K562 treated with DMSO at 1 percent for 24 hours (cell line): ENCODE results near the gene PCDHGA1. TPM values are rescaled to one million over a fixed set of nuclear protein-coding genes. Genes with fewer than 3 reads are reported as not detected.

ENCODE experiments used
- total RNA-seq: library from RNA; unstranded; fragments of 300-600 nt; gene quantifications from 2 replicates; pipeline ENCODE4 v1.2.3, GENCODE V29; 2022; ENCODE audit warnings: low read depth; ENCODE audit not compliant: insufficient read depth

The PCDHGA1 gene
- total RNA-seq, 1 experiment from 2014 or later, result 0.29 TPM

GRCh38 chr5:141397756-141398551 lies 67.6 kb downstream of the PCDHGA1 start, which contains the start of gene PCDHGB5:
Gene PCDHGB5, plus strand, starts transcription at chr5:141397947. Its CDS starts 181 bp downstream, at chr5:141398128.

GRCh38 chr5:141402553-141403243 lies 72.4 kb downstream of the PCDHGA1 start, which contains the start of gene PCDHGA9:
Gene PCDHGA9, plus strand, starts transcription at chr5:141402778. Its CDS starts 175 bp downstream, at chr5:141402953.

GRCh38 chr5:141407790-141408505 lies 77.6 kb downstream of the PCDHGA1 start, which contains the start of gene PCDHGB6:
Gene PCDHGB6, plus strand, starts transcription at chr5:141408021. Its CDS starts 182 bp downstream, at chr5:141408203.

GRCh38 chr5:141412854-141413539 lies 82.7 kb downstream of the PCDHGA1 start, which contains the start of gene PCDHGA10:
Gene PCDHGA10, plus strand, starts transcription at chr5:141412987. Its CDS starts 189 bp downstream, at chr5:141413176.

GRCh38 chr5:141417494-141418172 lies 87.3 kb downstream of the PCDHGA1 start, which contains the start of gene PCDHGB7:
Gene PCDHGB7, plus strand, starts transcription at chr5:141417677. Its CDS starts 183 bp downstream, at chr5:141417860.

GRCh38 chr5:141420855-141421488 lies 90.7 kb downstream of the PCDHGA1 start, which contains the start of gene PCDHGA11:
Gene PCDHGA11, plus strand, starts transcription at chr5:141421051. Its CDS starts 177 bp downstream, at chr5:141421228.

GRCh38 chr5:141430332-141431113 lies 100.2 kb downstream of the PCDHGA1 start, which contains the start of gene PCDHGA12:
Gene PCDHGA12, plus strand, starts transcription at chr5:141430507. Its CDS starts 253 bp downstream, at chr5:141430760.

GRCh38 chr5:141475625-141476131 lies 145.4 kb downstream of the PCDHGA1 start, which contains the start of gene PCDHGC3:
Gene PCDHGC3, plus strand, starts transcription at chr5:141475966. Its CDS starts 151 bp downstream, at chr5:141476117.

GRCh38 chr5:141484641-141485311 lies 154.5 kb downstream of the PCDHGA1 start, which contains the start of gene PCDHGC4:
Gene PCDHGC4, plus strand, starts transcription at chr5:141485030. Its CDS starts 144 bp downstream, at chr5:141485174.

GRCh38 chr5:141488591-141489561 lies 158.6 kb downstream of the PCDHGA1 start, which contains the start of gene PCDHGC5:
Gene PCDHGC5, plus strand, starts transcription at chr5:141489081. Its CDS starts 160 bp downstream, at chr5:141489241.

Other genes starting within 250 kb of the PCDHGA1 start
- gene PCDHB2, start 235.9 kb upstream of the PCDHGA1 start, total RNA-seq, result 0.44 and 0.59 TPM in 2 replicates
- gene PCDHB3, start 230.0 kb upstream of the PCDHGA1 start, total RNA-seq, result 0.31 and 0.35 TPM in 2 replicates
- 0.08 TPM in 1 of 2 replicates, not detected in the other for gene PCDHB4, start 208.7 kb upstream of the PCDHGA1 start, total RNA-seq
- 0.23 TPM in 1 of 2 replicates, not detected in the other for gene PCDHB5, start 195.3 kb upstream of the PCDHGA1 start, total RNA-seq
- not detected in 2 replicates for gene PCDHB6, start 180.5 kb upstream of the PCDHGA1 start, total RNA-seq
- 0.06 TPM in 1 of 2 replicates, not detected in the other for gene PCDHB7, start 157.9 kb upstream of the PCDHGA1 start, total RNA-seq
- gene PCDHB8, start 152.7 kb upstream of the PCDHGA1 start, total RNA-seq, result 0.09 TPM in 1 of 2 replicates, not detected in the other
- gene PCDHB16, start 148.1 kb upstream of the PCDHGA1 start, total RNA-seq, result not detected in 2 replicates
- gene PCDHB9, start 143.4 kb upstream of the PCDHGA1 start, total RNA-seq, result not detected in 2 replicates
- gene PCDHB10, start 138.2 kb upstream of the PCDHGA1 start, total RNA-seq, result not detected in 2 replicates
- 0.13 TPM in 1 of 2 replicates, not detected in the other for gene PCDHB11, start 130.9 kb upstream of the PCDHGA1 start, total RNA-seq
- not detected in 2 replicates for gene PCDHB12, start 121.8 kb upstream of the PCDHGA1 start, total RNA-seq
- gene PCDHB13, start 116.6 kb upstream of the PCDHGA1 start, total RNA-seq, result 0.16 and 0.22 TPM in 2 replicates
- 0.21 TPM in 1 of 2 replicates, not detected in the other for gene PCDHB14, start 107.2 kb upstream of the PCDHGA1 start, total RNA-seq
- gene PCDHB15, start 85.1 kb upstream of the PCDHGA1 start, total RNA-seq, result 0.35 and 0.52 TPM in 2 replicates
- not detected in 2 replicates for gene SLC25A2, start 26.5 kb upstream of the PCDHGA1 start, total RNA-seq
- gene TAF7, start 9.7 kb upstream of the PCDHGA1 start, total RNA-seq, result 95.8 and 97.2 TPM in 2 replicates
- 0.54 and 0.63 TPM in 2 replicates for gene PCDHGA2, start 8.2 kb downstream of the PCDHGA1 start, total RNA-seq
- 0.50 and 0.89 TPM in 2 replicates for gene PCDHGA3, start 13.3 kb downstream of the PCDHGA1 start, total RNA-seq
- gene PCDHGB1, start 19.6 kb downstream of the PCDHGA1 start, total RNA-seq, result 0.43 and 0.52 TPM in 2 replicates
- 0.52 and 1.2 TPM in 2 replicates for gene PCDHGA4, start 24.5 kb downstream of the PCDHGA1 start, total RNA-seq
- gene PCDHGB2, start 29.5 kb downstream of the PCDHGA1 start, total RNA-seq, result 0.51 and 0.63 TPM in 2 replicates
- 0.22 and 0.44 TPM in 2 replicates for gene PCDHGA5, start 33.6 kb downstream of the PCDHGA1 start, total RNA-seq
- gene PCDHGB3, start 39.7 kb downstream of the PCDHGA1 start, total RNA-seq, result 0.51 and 0.56 TPM in 2 replicates
- gene PCDHGA6, start 43.4 kb downstream of the PCDHGA1 start, total RNA-seq, result 0.27 and 0.39 TPM in 2 replicates
- 0.37 TPM in 2 replicates for gene PCDHGA7, start 52.2 kb downstream of the PCDHGA1 start, total RNA-seq
- 0.12 and 0.16 TPM in 2 replicates for gene PCDHGB4, start 57.2 kb downstream of the PCDHGA1 start, total RNA-seq
- 0.43 and 0.49 TPM in 2 replicates for gene PCDHGA8, start 62.1 kb downstream of the PCDHGA1 start, total RNA-seq
- 0.42 and 0.75 TPM in 2 replicates for gene PCDHGB5, start 67.4 kb downstream of the PCDHGA1 start, total RNA-seq
- 0.17 TPM in 1 of 2 replicates, not detected in the other for gene PCDHGA9, start 72.3 kb downstream of the PCDHGA1 start, total RNA-seq
- gene PCDHGB6, start 77.5 kb downstream of the PCDHGA1 start, total RNA-seq, result 0.16 and 0.27 TPM in 2 replicates
- 0.07 TPM in 1 of 2 replicates, not detected in the other for gene PCDHGA10, start 82.5 kb downstream of the PCDHGA1 start, total RNA-seq
- gene PCDHGB7, start 87.2 kb downstream of the PCDHGA1 start, total RNA-seq, result not detected in 2 replicates
- 0.15 TPM in 1 of 2 replicates, not detected in the other for gene PCDHGA11, start 90.5 kb downstream of the PCDHGA1 start, total RNA-seq
- gene PCDHGA12, start 100.0 kb downstream of the PCDHGA1 start, total RNA-seq, result 0.06 TPM in 1 of 2 replicates, not detected in the other
- gene PCDHGC3, start 145.5 kb downstream of the PCDHGA1 start, total RNA-seq, result not detected in 2 replicates
- not detected in 2 replicates for gene PCDHGC4, start 154.5 kb downstream of the PCDHGA1 start, total RNA-seq
- not detected in 2 replicates for gene PCDHGC5, start 158.6 kb downstream of the PCDHGA1 start, total RNA-seq